Epithelial cell of prostate (primary cell): ENCODE measurements around the gene TRIM34.
"Not testable (repeated sequence)": the region's sequence is repeated elsewhere in the genome, so short reads cannot be mapped to it uniquely, and the experiment has no call there.

Experiments used
- DNase-seq: peaks from one replicate; pipeline ENCODE4 v3.0.0-alpha.2; 2011; ENCODE audit warnings: low read depth, low spot score
- H3K27ac ChIP-seq: fragments of 450-650 bp; 2 replicates; pipeline ENCODE4 v1.5.1; 2017; ENCODE audit warnings: mild to moderate bottlenecking

Gene TRIM34

DNA sequence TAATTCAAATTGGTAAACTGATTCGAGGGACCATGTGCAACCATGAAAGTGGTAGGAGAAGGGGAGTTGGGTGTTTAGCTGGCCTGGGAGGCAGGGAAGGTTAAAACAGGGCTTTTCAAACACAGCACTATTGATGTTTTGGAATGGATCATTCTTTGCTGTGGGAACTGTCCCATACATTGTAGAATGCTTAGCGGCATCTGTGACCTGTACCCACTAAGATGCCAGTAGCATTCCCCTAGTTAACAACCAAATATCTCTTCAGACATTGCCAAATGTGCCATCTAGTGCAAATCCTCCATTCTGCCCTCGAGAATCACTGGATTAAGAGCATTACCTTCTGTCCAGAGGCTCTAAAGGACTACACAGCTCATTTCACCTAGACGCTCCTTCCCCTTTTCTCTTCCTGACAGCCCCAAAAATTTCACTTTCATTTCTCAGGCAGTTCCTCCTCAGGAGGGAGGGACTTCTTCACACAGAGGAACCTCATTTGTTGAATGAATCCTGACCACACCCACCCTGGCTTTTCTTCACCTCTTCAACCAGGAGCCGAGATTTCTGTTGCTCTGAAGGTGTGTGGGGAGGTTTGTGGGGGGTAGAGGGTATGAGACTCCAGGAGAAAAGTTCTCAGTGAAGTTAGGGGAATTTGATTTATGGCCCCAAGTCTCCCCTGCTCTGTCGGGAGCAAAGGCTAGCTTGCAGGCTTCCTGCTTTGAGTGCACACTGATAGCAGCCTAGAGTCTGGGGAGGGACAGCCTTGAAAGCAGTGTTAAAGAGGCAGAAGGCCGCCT is at the start of gene TRIM34:
Gene TRIM34 (plus strand): TSS at position 513 of the 791 bp plus-strand sequence. CDS start 7,331 bp downstream, outside the sequence.
- peak within 1 kb of the TSS; percentile 65 for H3K27ac ChIP-seq
- peak; percentile 43 for DNase-seq

DNA sequence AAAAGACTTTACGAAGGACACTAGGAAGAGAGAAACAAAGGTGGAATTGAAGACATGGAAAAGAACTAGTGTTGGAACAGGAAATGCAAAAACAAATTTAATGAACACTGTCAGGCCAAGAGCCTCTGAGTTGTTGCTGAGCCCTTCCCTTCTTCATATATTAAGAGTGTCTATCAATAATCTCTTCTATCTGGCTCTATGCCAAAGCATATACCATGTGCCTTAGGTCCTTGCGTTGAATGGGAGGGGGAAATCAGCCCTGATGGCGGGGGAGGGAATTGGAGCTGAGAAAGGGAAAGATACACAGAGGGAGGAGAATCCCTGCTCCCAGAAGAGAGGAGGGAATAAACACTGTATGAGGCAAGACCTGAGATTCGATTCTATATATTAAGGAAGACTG is 49.6 kb upstream of the TRIM34 start:
- DNase-seq: no peak
- no peak overlapping the region for H3K27ac ChIP-seq

GRCh38 chr11:5577101-5577500 is 47.7 kb upstream of the TRIM34 start:
- no peak overlapping the region for H3K27ac ChIP-seq
- DNase-seq: no peak

DNA sequence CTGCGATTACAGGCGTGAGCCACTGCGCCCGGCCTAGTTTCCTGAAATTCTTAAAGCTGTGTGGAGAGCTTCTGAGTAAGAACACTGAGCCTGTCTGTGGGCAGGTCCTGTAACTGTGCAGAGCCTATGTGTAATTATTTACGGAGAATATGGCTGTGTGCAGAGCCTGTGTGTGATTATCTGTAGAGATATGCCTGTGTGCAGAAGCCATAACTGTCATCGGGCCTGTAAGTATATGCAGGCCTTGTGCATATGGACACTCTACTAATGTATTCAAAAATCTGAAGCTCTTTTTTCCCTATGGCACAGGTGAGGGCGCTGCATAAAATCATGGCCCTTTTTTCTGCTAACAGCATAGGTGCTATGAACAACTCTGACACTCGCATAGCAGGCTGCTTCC is 44.2 kb upstream of the TRIM34 start, which contains the start of gene OR52B6:
Gene OR52B6 (plus strand): TSS at position 301 of the 400 bp plus-strand sequence. CDS start 0 bp downstream, at position 301.
- DNase-seq: no peak

DNA sequence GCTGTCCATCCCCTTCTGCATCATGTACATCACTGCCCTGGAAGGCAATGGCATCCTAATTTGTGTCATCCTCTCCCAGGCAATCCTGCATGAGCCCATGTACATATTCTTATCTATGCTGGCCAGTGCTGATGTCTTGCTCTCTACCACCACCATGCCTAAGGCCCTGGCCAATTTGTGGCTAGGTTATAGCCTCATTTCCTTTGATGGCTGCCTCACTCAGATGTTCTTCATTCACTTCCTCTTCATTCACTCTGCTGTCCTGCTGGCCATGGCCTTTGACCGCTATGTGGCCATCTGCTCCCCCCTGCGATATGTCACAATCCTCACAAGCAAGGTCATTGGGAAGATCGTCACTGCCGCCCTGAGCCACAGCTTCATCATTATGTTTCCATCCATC is 43.8 kb upstream of the TRIM34 start:
- H3K27ac ChIP-seq: no peak overlapping the region
- no peak for DNase-seq

More for the DNA sequence above, 44.2 kb upstream of the TRIM34 start, which contains the start of gene OR52B6:
- H3K27ac ChIP-seq: no peak within 1 kb of the TSS

- DNase-seq, H3K27ac ChIP-seq: not testable (repeated sequence)
These were observed 40.3 kb upstream of the TRIM34 start for GRCh38 chr11:5584458-5584857.

DNA sequence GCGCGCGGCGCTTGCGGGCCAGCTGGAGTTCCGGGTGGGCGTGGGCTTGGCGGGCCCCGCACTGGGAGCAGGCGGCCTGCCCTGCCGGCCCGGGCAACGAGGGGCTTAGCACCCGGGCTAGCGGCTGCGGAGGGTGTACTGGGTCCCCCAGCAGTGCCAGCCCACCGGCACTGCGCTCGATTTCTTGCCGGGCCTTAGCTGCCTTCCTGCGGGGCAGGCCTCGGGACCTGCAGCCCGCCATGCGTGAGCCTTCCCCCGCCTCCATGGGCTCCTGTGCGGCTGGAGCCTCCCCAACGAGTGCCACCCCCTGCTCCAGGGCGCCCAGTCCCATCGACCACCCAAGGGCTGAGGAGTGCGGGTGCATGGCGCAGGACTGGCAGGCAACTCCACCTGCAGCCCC is 34.9 kb upstream of the TRIM34 start:
- H3K27ac ChIP-seq, DNase-seq: not testable (repeated sequence)

DNA sequence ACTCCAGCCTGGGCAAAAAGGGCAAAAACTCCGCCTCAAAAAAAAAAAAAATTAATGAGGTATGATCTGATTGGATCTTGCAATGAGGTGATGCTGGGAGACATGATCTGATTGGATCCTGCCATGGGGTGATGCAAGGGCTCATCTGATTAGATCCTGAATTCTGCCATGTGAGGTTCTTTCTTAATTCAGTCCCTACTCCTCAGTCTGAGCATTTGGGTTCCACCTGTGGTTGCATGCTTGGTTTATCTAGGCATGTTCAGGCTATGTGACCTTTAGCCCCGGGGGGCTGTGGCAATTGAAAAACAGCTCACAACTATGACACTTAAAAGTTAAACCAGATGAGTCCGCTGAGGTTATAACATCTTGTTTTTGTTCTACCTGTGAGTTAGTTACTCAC is 33.2 kb upstream of the TRIM34 start:
- DNase-seq: no peak
- H3K27ac ChIP-seq: no peak overlapping the region

GRCh38 chr11:5592615-5593014 is 32.2 kb upstream of the TRIM34 start:
- no peak for DNase-seq
- no peak overlapping the region for H3K27ac ChIP-seq

DNA sequence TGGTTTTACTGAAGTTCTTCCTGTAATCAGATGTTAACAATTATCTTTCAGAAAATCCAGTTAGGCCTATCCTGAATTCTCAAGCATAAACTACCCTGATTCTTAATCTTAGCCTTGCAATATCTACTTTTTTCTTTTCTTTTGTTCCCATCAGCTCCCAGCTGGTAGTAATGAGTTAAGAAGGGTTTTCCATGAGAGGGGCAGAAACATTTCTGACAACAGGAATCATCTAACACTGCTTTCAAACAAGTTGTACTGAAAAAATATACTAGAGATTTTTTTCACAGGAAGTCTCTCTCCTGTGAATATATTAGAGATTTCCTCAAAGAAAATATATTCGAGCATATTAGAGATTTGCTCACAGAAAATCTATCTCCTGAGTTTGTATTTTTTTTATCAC is 31.7 kb upstream of the TRIM34 start:
- H3K27ac ChIP-seq: no peak overlapping the region
- DNase-seq: no peak

- DNase-seq: no peak
- peak within 1 kb of the TSS; percentile 68 for H3K27ac ChIP-seq
These were observed 28.1 kb upstream of the TRIM34 start, which contains the start of gene TRIM6 for GRCh38 chr11:5596607-5597201. TSS of gene TRIM6 (plus strand) at chr11:5596637. CDS start at chr11:5596898, 261 bp downstream.

DNA sequence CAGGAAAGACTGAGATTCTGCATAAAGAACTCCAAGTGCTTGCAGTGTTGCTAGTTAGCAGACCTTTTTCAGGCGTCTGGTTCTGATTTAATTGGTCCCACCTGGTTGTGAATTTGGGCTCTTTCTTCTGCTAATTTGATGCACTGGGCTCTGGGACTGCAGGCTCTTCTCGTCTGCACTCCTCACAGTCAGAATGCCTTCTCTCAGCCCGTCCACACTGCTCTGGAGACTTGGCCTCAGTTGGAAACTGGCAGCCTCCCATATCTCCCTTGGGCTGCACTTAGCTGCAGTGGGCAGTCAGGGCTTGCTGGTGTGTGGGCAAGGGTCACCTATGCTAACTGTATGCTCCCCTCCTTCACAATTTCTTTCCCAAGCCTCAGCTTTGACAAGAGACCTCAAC is 26.8 kb upstream of the TRIM34 start:
- DNase-seq: no peak

DNA sequence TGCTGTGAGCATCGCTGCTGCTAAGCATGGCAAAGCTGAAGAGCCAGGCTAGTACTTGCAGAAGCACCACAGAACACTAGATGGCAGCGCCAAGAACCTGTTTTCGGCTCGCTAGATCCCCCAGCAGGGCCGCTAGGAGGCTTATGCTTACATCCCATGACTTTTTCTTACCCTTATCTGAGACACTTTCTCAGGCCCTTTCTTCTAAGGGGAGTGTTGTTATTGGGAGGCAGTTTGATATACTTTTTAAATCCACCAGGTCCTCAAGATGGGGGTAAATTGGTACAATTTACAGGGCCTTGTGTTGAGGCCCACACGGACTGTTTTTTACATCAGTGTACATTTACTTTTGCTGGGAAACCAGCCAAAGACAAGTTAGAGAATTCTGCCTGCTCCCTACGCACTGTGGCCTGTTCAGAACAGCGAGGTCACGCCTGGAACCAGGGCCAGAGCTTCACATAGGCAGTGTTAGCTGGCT is 24.4 kb upstream of the TRIM34 start:
- peak; percentile 44 for DNase-seq
- H3K27ac ChIP-seq: peak overlapping the region; percentile 2

More for the DNA sequence above, 26.8 kb upstream of the TRIM34 start:
- no peak overlapping the region for H3K27ac ChIP-seq

DNA sequence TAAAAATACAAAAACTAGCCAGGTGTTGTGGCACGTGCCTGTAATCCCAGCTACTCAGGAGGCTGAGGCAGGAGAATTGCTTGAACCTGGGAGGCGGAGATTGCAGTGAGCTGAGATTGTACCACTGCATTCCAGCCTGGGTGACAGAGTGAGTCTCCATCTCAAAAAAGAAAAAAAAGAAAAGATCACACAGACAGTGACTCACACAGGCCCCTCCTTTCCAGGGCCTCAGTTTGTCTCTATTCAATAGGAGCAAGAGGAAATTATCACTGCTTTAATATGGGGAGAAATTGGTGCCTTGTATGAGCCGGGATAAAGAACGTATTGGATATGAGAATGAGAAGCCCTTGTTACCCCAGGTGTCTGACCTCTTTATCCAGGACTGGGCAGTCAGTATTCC is 22.0 kb upstream of the TRIM34 start:
- H3K27ac ChIP-seq: peak overlapping the region; percentile 19
- DNase-seq: not testable (repeated sequence)

DNA sequence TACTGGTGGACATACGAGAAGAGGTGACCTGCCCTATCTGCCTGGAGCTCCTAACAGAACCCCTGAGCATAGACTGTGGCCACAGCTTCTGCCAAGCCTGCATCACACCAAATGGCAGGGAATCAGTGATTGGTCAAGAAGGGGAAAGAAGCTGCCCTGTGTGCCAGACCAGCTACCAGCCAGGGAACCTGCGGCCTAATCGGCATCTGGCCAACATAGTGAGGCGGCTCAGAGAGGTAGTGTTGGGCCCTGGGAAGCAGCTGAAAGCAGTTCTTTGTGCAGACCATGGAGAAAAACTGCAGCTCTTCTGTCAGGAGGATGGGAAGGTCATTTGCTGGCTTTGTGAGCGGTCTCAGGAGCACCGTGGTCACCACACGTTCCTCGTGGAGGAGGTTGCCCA is 21.5 kb upstream of the TRIM34 start:
- DNase-seq: no peak
- peak overlapping the region; percentile 19 for H3K27ac ChIP-seq

GRCh38 chr11:5604896-5605295 is 19.9 kb upstream of the TRIM34 start:
- no peak overlapping the region for H3K27ac ChIP-seq
- no peak for DNase-seq

- peak; percentile 66 for DNase-seq
- no peak overlapping the region for H3K27ac ChIP-seq
These were observed 19.0 kb upstream of the TRIM34 start for GRCh38 chr11:5605849-5606248.

DNA sequence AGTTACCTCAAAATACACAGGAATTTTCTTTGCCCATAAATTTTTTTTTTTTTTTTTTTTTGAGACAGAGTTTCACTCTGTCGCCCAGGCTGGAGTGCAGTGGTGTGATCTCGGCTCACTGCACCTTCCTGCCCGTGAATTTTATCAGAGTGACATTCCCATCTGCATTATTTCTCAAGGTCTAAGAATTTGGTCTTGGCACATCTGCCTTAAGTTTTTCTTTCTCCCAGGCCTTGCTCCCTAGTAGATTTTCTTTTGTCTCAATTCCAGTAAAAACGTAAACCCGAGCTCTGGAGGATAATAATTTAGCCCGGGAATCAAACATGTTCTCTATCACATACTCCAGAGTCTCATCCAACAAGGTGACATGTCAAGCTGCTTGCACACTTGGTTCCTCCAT is 16.0 kb upstream of the TRIM34 start:
- no peak overlapping the region for H3K27ac ChIP-seq
- DNase-seq: no peak

DNA sequence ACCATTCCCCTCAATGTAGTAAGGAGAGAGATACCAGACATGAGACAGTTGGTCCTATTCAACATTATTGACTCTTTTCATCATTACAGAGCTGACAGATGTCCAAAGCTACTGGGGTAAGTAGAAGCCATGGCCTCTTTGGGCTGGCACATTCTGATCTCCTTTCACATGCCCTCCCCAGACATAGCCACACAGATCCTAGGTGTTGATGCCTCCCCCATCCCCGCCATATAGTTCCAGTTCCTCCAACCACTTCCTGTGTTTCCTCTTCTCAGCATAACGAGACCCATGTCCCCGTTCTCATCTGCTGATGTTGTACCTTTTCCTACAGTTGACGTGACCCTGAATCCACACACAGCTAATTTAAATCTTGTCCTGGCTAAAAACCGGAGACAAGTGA is 14.4 kb upstream of the TRIM34 start:
- H3K27ac ChIP-seq: no peak overlapping the region

DNA sequence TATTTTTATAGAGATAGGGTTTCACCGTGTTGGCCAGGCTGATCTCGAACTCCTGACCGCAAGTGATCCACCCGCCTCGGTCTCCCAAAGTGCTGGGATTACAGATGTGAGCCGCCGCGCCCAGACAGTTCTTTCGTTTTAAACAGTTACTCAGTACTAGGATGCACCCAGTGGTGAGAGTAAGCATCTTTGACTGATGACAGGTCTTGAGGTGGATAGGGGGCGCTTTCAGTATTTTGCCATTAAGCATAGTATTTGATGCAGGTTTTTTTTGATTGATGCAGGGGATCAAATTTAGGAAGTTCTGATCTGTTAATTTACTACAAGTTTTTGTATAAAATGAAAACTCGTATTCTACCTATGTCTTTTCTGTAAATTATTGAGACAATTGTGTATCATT is 13.2 kb upstream of the TRIM34 start:
- no peak overlapping the region for H3K27ac ChIP-seq
- DNase-seq: no peak

More for the DNA sequence above, 14.4 kb upstream of the TRIM34 start:
- no peak for DNase-seq

DNA sequence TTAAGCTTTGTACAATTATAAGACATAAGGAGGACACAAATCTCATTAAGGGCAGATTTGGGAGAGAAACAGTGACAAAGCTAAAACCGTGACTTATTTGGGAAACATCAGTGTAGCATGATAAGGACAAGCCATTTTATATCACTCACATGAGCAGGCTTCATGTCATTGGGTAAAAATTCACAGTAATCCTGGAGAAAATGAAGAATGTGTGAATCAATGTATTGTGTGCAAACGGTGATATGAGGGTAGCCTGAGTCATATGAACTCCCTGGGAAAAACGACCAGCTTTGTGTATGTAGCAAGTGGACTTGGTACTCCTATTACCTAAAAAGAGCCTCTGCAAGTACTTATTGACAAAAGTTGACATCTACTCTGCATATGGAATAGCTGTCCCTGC is 6.0 kb upstream of the TRIM34 start:
- peak; percentile 49 for DNase-seq
- peak overlapping the region; percentile 97 for H3K27ac ChIP-seq
